Measurements from ENCODE around the gene ITGAX. TPM values are rescaled to one million over a fixed set of nuclear protein-coding genes. Genes with fewer than 3 reads are reported as not detected.

The ITGAX gene
- total and polyA plus RNA-seq, 8 donors, result 1.1 to 6.7 (median 4.1) TPM; not detected in 1

DNA sequence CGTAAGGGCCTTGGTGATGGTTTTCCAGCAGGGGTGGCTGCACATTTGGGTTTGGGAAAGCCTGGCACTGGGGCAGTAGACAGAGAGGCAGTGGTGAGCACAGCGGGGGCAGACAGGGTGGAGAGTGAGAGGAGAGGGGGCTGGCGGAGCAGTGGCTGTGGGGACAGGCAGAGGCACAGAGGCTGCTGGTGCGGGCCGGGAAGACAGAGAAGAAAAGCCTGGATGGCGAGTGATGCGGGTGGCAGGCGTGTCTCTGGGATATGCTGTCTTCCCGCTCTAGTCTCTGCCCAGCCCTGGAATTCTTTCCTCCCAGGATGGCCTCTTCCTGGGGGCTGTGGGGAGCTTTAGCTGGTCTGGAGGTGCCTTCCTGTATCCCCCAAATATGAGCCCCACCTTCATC lies 55.1 kb downstream of the ITGAX start:
- Histone ChIP-seq H3K27me3 (peaks cover 0 to 26% (median 0%) of the 10 kb centered on the region in 3 donors), H3K36me3 (no peaks in the 10 kb centered on the region), H3K4me3 (no peak overlapping the region), H3K9me3 (no peaks in the 10 kb centered on the region), H3K4me1 (no peaks in the 10 kb centered on the region), H3K27ac (no peak overlapping the region)
- intact Hi-C loops (cut with DNase I; ENCODE audit: low total_unique reads), result no loop called here
- TF ChIP-seq CTCF (IDR thresholded peaks at IDR 0.05) (no peak), POLR2A (IDR thresholded peaks at IDR 0.05) (no peak), EP300 (IDR thresholded peaks at IDR 0.05) (no peak), POLR2AphosphoS5 (IDR thresholded peaks at IDR 0.05) (no peak)
- 65 to 85% (median 80%) methylated on average over 9 of the region's 9 CpGs for WGBS, 5 donors
- DNase-seq, result no peak

GRCh38 chr16:31411024-31411844 lies 56.3 kb downstream of the ITGAX start:
- Histone ChIP-seq H3K4me3 (no peak overlapping the region), H3K36me3 (no peaks in the 10 kb centered on the region), H3K4me1 (no peaks in the 10 kb centered on the region), H3K9me3 (no peaks in the 10 kb centered on the region), H3K27me3 (peaks cover 0 to 27% (median 0%) of the 10 kb centered on the region in 3 donors), H3K27ac (no peak overlapping the region)
- DNase-seq, result no peak
- intact Hi-C loops (cut with DNase I; ENCODE audit: low total_unique reads), result no loop called here
- no peak for TF ChIP-seq CTCF (IDR thresholded peaks at IDR 0.05)
- TF ChIP-seq POLR2A (IDR thresholded peaks at IDR 0.05), result no peak
- no peak for TF ChIP-seq EP300 (IDR thresholded peaks at IDR 0.05)
- TF ChIP-seq POLR2AphosphoS5 (IDR thresholded peaks at IDR 0.05), result no peak
- WGBS, 5 donors, result 69 to 77% (median 74%) methylated on average over 19 to 22 of the region's 22 CpGs

GRCh38 chr16:31412750-31413149 lies 57.8 kb downstream of the ITGAX start:
- Histone ChIP-seq H3K27me3 (peaks cover 0 to 36% (median 0%) of the 10 kb centered on the region in 3 donors), H3K36me3 (no peaks in the 10 kb centered on the region), H3K27ac (no peak overlapping the region), H3K4me1 (no peaks in the 10 kb centered on the region), H3K9me3 (peaks cover 0 to 4% (median under 1%) of the 10 kb centered on the region in 4 donors), H3K4me3 (no peak overlapping the region)
- no peak for DNase-seq
- intact Hi-C loops (cut with DNase I; ENCODE audit: low total_unique reads), result no loop called here
- WGBS, 5 donors, result 65 to 89% (median 85%) methylated on average over 5 to 10 of the region's 10 CpGs
- TF ChIP-seq POLR2A (IDR thresholded peaks at IDR 0.05) (no peak), POLR2AphosphoS5 (IDR thresholded peaks at IDR 0.05) (no peak), EP300 (IDR thresholded peaks at IDR 0.05) (no peak), CTCF (IDR thresholded peaks at IDR 0.05) (no peak)

GRCh38 chr16:31413381-31413780 lies 58.4 kb downstream of the ITGAX start:
- TF ChIP-seq CTCF (IDR thresholded peaks at IDR 0.05), result no peak
- TF ChIP-seq POLR2AphosphoS5 (IDR thresholded peaks at IDR 0.05), result no peak
- TF ChIP-seq POLR2A (IDR thresholded peaks at IDR 0.05), result no peak
- TF ChIP-seq EP300 (IDR thresholded peaks at IDR 0.05), result no peak
- Histone ChIP-seq H3K27me3 (peaks cover 0 to 37% (median 0%) of the 10 kb centered on the region in 3 donors), H3K4me1 (no peaks in the 10 kb centered on the region), H3K36me3 (no peaks in the 10 kb centered on the region), H3K4me3 (no peak overlapping the region), H3K9me3 (peaks cover 0 to 5% (median 2%) of the 10 kb centered on the region in 4 donors), H3K27ac (no peak overlapping the region)
- intact Hi-C loops (cut with DNase I; ENCODE audit: low total_unique reads), result no loop called here
- 85 to 93% (median 87%) methylated on average over 5 of the region's 5 CpGs for WGBS, 5 donors
- no peak for DNase-seq

All from stomach (tissue), 9 donors.